ENCODE results near the gene ST3GAL5.

Gene ST3GAL5

GRCh38 chr2:85867121-85867520, 21.7 kb downstream of the ST3GAL5 start:
- Histone ChIP-seq H3K9me3 (ENCODE audit: control insufficient read depth, low read length) (no peaks in the 10 kb centered on the region), H3K27me3 (ENCODE audit: control insufficient read depth, insufficient read depth, low read length) (no peaks in the 10 kb centered on the region), H3K4me3 (ENCODE audit: low read length) (no peak overlapping the region), H3K36me3 (ENCODE audit: control insufficient read depth, insufficient read depth, low read length) (no peaks in the 10 kb centered on the region), H3K9ac (ENCODE audit: low read length) (no peak overlapping the region), H3K4me1 (ENCODE audit: control insufficient read depth, insufficient read depth, low read length) (no peaks in the 10 kb centered on the region)

DNA sequence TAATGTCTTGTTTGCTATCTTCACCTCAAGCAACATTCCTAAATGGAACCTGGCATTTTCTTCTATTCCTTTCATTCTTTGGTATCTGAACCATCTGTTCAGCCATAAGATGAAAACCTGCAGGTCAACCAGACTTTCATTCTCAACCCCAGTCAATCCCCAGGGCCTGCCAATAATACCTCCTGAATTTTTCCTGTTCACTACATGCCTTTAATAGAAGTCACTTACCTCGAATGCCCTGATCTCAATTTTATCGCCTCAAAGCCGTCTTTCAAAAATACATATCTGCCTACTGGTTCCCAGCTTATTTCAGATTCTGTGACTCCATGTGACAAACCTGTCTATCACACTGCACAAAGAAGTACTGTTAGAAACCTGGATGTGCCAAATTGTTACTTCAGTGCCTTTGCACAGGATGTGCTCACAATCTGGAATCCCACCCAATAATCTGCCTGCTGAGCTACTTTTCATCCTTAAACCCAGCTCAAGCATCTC, 22.6 kb downstream of the ST3GAL5 start:
- Histone ChIP-seq H3K4me1 (ENCODE audit: control insufficient read depth, insufficient read depth, low read length) (no peaks in the 10 kb centered on the region), H3K36me3 (ENCODE audit: control insufficient read depth, insufficient read depth, low read length) (no peaks in the 10 kb centered on the region)

GRCh38 chr2:85865539-85866164, 23.1 kb downstream of the ST3GAL5 start:
- Histone ChIP-seq H3K9ac (ENCODE audit: low read length) (no peak overlapping the region), H3K4me1 (ENCODE audit: control insufficient read depth, insufficient read depth, low read length) (no peaks in the 10 kb centered on the region)

More for the DNA sequence above, 22.6 kb downstream of the ST3GAL5 start:
- H3K4me3 ChIP-seq (ENCODE audit: low read length) = no peak overlapping the region
- H3K9ac ChIP-seq (ENCODE audit: low read length) = no peak overlapping the region
- no peaks in the 10 kb centered on the region for H3K9me3 ChIP-seq (ENCODE audit: control insufficient read depth, low read length)
- H3K27me3 ChIP-seq (ENCODE audit: control insufficient read depth, insufficient read depth, low read length) = no peaks in the 10 kb centered on the region

DNA sequence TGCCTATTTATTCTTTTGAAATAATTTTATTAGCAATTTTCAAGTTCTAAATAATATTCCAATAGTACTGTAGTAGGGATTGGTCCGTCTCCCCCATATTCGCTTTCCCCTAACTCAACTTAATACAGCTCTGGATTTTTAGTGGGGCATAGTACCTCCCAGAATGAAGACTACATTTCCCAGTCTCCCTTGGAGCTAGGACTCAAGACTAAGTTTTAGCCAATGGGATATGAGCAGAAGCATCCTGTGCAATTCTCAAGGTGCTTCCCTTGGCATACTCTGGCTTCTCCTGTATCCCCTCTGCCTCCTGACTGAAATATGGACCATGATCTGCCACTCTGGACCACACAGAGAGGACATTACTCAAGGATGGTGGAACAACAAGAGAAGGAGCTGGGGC, 24.1 kb downstream of the ST3GAL5 start:
- H3K9ac ChIP-seq (ENCODE audit: low read length) = no peak overlapping the region
- no peaks in the 10 kb centered on the region for H3K36me3 ChIP-seq (ENCODE audit: control insufficient read depth, insufficient read depth, low read length)
- H3K4me1 ChIP-seq (ENCODE audit: control insufficient read depth, insufficient read depth, low read length) = no peaks in the 10 kb centered on the region

More at GRCh38 chr2:85865539-85866164, 23.1 kb downstream of the ST3GAL5 start:
- H3K9me3 ChIP-seq (ENCODE audit: control insufficient read depth, low read length) = no peaks in the 10 kb centered on the region
- no peaks in the 10 kb centered on the region for H3K27me3 ChIP-seq (ENCODE audit: control insufficient read depth, insufficient read depth, low read length)
- H3K36me3 ChIP-seq (ENCODE audit: control insufficient read depth, insufficient read depth, low read length) = no peaks in the 10 kb centered on the region
- H3K4me3 ChIP-seq (ENCODE audit: low read length) = no peak overlapping the region

DNA sequence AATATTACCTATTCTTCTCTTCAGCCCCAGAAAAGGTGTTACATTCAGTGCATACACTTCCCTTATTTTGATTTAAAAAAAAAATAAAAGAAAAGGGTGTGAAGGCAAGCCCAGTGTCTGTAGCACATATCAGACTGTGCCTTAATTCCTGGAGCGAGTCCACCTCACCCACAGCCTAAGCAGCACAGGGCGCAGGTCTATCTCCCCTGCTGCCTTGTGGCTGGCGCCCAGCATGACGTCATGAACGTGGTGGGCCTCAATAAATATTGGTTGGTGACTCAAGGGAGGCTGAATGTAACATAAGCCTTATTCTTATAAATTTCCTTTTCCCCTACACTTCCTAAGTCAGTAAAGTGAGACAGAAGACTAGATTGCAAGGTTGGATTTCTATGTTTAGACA, 26.4 kb downstream of the ST3GAL5 start:
- Histone ChIP-seq H3K4me1 (ENCODE audit: control insufficient read depth, insufficient read depth, low read length) (no peaks in the 10 kb centered on the region), H3K27me3 (ENCODE audit: control insufficient read depth, insufficient read depth, low read length) (no peaks in the 10 kb centered on the region), H3K4me3 (ENCODE audit: low read length) (no peak overlapping the region), H3K9ac (ENCODE audit: low read length) (no peak overlapping the region), H3K36me3 (ENCODE audit: control insufficient read depth, insufficient read depth, low read length) (no peaks in the 10 kb centered on the region), H3K9me3 (ENCODE audit: control insufficient read depth, low read length) (no peaks in the 10 kb centered on the region)

More for the DNA sequence above, 24.1 kb downstream of the ST3GAL5 start:
- Histone ChIP-seq H3K27me3 (ENCODE audit: control insufficient read depth, insufficient read depth, low read length) (no peaks in the 10 kb centered on the region), H3K9me3 (ENCODE audit: control insufficient read depth, low read length) (no peaks in the 10 kb centered on the region), H3K4me3 (ENCODE audit: low read length) (no peak overlapping the region)

DNA sequence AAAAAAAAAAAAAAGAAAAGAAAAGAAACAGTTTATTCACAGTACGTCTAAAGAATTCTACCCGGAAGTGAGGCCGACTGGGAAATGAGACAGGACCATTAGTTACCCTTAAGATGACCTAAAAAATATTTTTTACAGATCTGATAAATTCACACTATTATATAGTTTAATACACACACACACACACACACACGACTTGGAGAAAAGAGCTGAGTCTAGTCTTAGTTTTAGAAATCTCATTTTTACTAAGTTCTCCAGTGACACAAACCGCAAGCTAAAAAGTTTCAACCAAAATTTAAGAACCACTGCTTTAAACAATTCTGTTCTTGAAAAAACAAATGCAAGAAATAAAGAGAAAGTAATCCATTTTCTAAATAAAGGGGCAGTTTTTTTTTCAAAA, 27.1 kb downstream of the ST3GAL5 start:
- H3K4me1 ChIP-seq (ENCODE audit: control insufficient read depth, insufficient read depth, low read length) = no peaks in the 10 kb centered on the region
- H3K36me3 ChIP-seq (ENCODE audit: control insufficient read depth, insufficient read depth, low read length) = no peaks in the 10 kb centered on the region
- H3K4me3 ChIP-seq (ENCODE audit: low read length) = no peak overlapping the region
- no peaks in the 10 kb centered on the region for H3K27me3 ChIP-seq (ENCODE audit: control insufficient read depth, insufficient read depth, low read length)
- no peaks in the 10 kb centered on the region for H3K9me3 ChIP-seq (ENCODE audit: control insufficient read depth, low read length)
- no peak overlapping the region for H3K9ac ChIP-seq (ENCODE audit: low read length)

DNA sequence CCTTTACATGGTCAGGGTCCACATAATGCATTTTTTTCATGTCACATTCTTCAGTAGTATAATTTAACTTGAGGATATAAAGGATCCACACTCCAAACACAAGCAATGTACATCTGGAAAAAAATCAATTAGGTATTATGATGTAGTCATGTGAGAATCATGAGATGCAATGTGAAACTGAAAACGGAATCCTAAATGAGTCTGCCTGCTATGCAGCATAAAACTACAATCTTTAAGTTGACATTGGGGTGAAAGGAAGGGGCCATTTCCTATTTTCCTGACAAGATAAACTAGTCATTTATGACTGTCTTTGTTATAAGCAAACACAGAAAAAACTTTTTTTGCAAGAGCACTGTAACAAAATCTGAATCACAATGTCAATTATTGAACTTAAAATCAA, 27.6 kb downstream of the ST3GAL5 start:
- Histone ChIP-seq H3K36me3 (ENCODE audit: control insufficient read depth, insufficient read depth, low read length) (no peaks in the 10 kb centered on the region), H3K27me3 (ENCODE audit: control insufficient read depth, insufficient read depth, low read length) (no peaks in the 10 kb centered on the region), H3K9ac (ENCODE audit: low read length) (no peak overlapping the region), H3K9me3 (ENCODE audit: control insufficient read depth, low read length) (no peaks in the 10 kb centered on the region), H3K4me1 (ENCODE audit: control insufficient read depth, insufficient read depth, low read length) (no peaks in the 10 kb centered on the region), H3K4me3 (ENCODE audit: low read length) (no peak overlapping the region)

DNA sequence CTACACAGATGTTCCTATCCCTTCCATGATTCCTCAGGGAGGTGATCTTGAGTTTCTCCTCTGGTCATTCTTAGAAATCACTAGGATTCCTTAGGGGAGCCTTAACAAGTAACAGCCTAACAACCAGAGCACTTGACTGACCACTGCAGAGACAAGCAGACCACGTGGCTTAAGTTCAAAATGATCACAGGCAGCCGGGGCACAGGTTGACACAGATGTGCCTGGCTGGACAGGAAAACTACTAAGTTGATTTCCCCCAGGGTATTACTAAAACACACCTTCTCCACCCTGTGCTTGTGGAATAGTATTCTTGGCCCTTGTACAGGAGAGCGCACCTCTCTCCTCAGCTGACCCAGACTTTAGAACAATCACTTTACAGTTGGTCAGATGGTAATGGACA, 29.9 kb downstream of the ST3GAL5 start:
- H3K4me3 ChIP-seq (ENCODE audit: low read length) = no peak overlapping the region
- no peaks in the 10 kb centered on the region for H3K9me3 ChIP-seq (ENCODE audit: control insufficient read depth, low read length)
- H3K36me3 ChIP-seq (ENCODE audit: control insufficient read depth, insufficient read depth, low read length) = no peaks in the 10 kb centered on the region
- peaks cover 4% of the 10 kb centered on the region for H3K4me1 ChIP-seq (ENCODE audit: control insufficient read depth, insufficient read depth, low read length)
- no peaks in the 10 kb centered on the region for H3K27me3 ChIP-seq (ENCODE audit: control insufficient read depth, insufficient read depth, low read length)
- no peak overlapping the region for H3K9ac ChIP-seq (ENCODE audit: low read length)

DNA sequence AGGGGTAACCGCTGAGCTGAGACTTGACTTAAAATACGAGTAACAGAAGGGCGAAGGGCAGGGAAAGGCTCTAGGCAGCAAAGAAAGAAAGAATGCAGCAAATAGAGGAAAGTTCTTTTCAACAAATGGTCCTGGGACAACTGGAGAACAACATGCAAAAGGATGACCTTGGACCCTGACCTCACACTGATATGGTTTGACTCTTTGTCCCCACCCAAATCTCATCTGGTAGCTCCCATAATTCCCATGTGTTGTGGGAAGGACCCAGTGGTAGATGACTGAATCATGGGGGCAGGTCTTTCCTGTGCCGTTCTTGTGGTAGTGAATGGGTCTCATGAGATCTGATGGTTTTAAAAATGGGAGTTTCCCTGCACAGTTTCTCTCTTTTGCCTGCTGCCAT, 33.9 kb downstream of the ST3GAL5 start:
- H3K27me3 ChIP-seq (ENCODE audit: control insufficient read depth, insufficient read depth, low read length) = no peaks in the 10 kb centered on the region
- H3K4me3 ChIP-seq (ENCODE audit: low read length) = no peak overlapping the region
- H3K36me3 ChIP-seq (ENCODE audit: control insufficient read depth, insufficient read depth, low read length) = no peaks in the 10 kb centered on the region
- no peak overlapping the region for H3K9ac ChIP-seq (ENCODE audit: low read length)
- H3K9me3 ChIP-seq (ENCODE audit: control insufficient read depth, low read length) = no peaks in the 10 kb centered on the region
- peaks cover 4% of the 10 kb centered on the region for H3K4me1 ChIP-seq (ENCODE audit: control insufficient read depth, insufficient read depth, low read length)

DNA sequence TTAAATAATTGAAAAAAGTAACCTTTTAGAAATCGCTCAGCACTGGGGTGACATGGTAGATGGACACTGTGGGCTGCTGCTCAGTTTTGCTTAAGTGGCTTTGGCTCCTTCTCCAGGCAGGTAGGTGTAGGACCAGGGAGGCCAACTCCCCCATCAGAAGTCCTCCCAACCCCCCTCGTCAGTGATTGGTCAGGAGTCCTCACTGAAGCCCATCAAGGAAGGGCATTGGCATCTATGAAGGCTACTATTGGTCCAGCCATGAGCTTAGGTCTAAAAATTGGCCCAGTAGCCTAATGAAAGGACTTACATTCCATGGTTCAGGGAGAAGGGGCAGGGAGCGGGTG, 34.7 kb downstream of the ST3GAL5 start:
- no peak overlapping the region for H3K4me3 ChIP-seq (ENCODE audit: low read length)
- H3K9ac ChIP-seq (ENCODE audit: low read length) = no peak overlapping the region
- H3K27me3 ChIP-seq (ENCODE audit: control insufficient read depth, insufficient read depth, low read length) = no peaks in the 10 kb centered on the region
- H3K36me3 ChIP-seq (ENCODE audit: control insufficient read depth, insufficient read depth, low read length) = no peaks in the 10 kb centered on the region
- peaks cover 4% of the 10 kb centered on the region for H3K4me1 ChIP-seq (ENCODE audit: control insufficient read depth, insufficient read depth, low read length)
- no peaks in the 10 kb centered on the region for H3K9me3 ChIP-seq (ENCODE audit: control insufficient read depth, low read length)

DNA sequence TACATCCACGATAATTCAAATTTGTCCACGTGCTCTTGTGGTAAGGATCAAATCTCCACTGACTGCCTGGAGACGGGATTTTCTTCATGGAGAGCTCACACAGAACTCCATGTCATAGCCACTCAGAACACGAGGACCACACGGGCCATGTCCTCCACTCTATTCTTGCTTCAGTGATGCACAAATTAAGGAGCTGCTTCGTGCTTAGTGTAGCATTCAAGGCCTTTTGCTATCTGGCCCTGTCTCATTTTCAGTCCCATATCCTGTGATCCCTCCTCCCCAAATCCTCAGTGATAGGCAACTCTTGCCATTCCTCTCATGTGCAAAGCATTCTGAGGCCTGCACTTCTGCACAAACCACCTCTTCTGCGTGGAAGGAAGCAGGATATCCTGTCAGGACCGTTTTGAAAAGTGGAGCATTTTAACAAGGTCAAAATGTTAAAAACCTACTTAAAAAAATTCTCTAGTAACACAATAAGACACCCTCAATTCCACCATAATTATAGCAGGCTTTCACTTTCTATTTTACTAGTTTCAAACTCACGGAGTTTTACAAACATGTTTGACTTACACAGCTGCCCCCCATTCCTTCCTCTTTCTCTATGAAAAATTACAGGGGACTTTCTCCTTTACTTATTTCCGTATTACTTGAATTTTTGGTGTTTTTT, 35.2 kb downstream of the ST3GAL5 start:
- Histone ChIP-seq H3K4me1 (ENCODE audit: control insufficient read depth, insufficient read depth, low read length) (peaks cover 4% of the 10 kb centered on the region), H3K27me3 (ENCODE audit: control insufficient read depth, insufficient read depth, low read length) (no peaks in the 10 kb centered on the region), H3K4me3 (ENCODE audit: low read length) (no peak overlapping the region), H3K36me3 (ENCODE audit: control insufficient read depth, insufficient read depth, low read length) (no peaks in the 10 kb centered on the region), H3K9ac (ENCODE audit: low read length) (no peak overlapping the region), H3K9me3 (ENCODE audit: control insufficient read depth, low read length) (no peaks in the 10 kb centered on the region)

DNA sequence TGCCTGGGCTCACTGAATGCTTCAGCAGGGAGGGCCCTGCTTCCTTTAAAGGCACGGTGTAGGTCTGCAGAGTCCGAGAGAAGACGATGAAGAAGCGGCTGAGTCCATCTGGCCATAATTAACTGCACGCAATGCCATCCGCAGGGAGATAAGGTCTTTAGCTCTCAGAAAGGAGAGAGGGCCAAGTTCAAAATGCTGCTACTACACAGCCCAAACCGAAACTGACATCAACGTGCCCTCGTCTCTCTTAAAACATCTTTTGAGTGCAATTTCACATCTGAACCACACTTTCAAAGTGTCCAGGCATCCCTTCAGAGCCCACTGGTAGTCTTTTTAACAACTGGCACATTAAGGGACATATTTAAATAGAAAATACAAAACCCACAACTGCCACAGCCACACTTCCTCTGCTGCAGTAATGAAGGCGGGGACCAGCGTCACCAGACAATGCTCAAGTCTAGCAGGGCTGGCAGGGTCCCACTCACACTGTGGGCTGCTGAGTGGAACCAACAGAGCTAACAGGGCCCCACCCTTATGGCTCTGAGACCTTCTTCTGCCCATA, 35.8 kb downstream of the ST3GAL5 start:
- no peaks in the 10 kb centered on the region for H3K36me3 ChIP-seq (ENCODE audit: control insufficient read depth, insufficient read depth, low read length)
- H3K27me3 ChIP-seq (ENCODE audit: control insufficient read depth, insufficient read depth, low read length) = no peaks in the 10 kb centered on the region
- peaks cover 4% of the 10 kb centered on the region for H3K4me1 ChIP-seq (ENCODE audit: control insufficient read depth, insufficient read depth, low read length)
- no peak overlapping the region for H3K4me3 ChIP-seq (ENCODE audit: low read length)
- no peak overlapping the region for H3K9ac ChIP-seq (ENCODE audit: low read length)
- H3K9me3 ChIP-seq (ENCODE audit: control insufficient read depth, low read length) = no peaks in the 10 kb centered on the region

Data from mucosa of stomach (tissue), 1 donor.